Adrenal gland (tissue), 5 donors: Measurements from ENCODE around the gene EHBP1.

Experiments
- CTCF ChIP-seq, 6 experiments: fragments of 450-650 bp in 4 of 6; fragments of 200-600 bp in 2 of 6; sonication (generic) in 1 of 6; IDR thresholded peaks; 1 replicate in 5 of 6; 2 replicates in 1 of 6; pipeline versions ENCODE4 v1.5.1 to v1.8.0; 2016 to 2021; ENCODE audit warnings: antibody characterized with exemption in 6 of 6, mild to moderate bottlenecking in 2 of 6, moderate library complexity in 1 of 6
- POLR2A ChIP-seq, 2 donors: fragments of 450-650 bp; IDR thresholded peaks; one replicate each; pipeline ENCODE4 v1.6.1; 2017; ENCODE audit warnings: antibody characterized with exemption in 2 of 2, mild to moderate bottlenecking in 2 of 2, moderate library complexity in 1 of 2
- donor health status: DM: no; HTN: no; CAD: no.

- no peak for TF ChIP-seq CTCF (IDR thresholded peaks at IDR 0.05)
- no peak for TF ChIP-seq POLR2A (IDR thresholded peaks at IDR 0.05)
Observed at GRCh38 chr2:62745891-62746481, 40.5 kb downstream of the EHBP1 start.
